ENCODE data around the gene RHOG. TPM values are rescaled to one million over a fixed set of nuclear protein-coding genes. Genes with fewer than 3 reads are reported as not detected.

The RHOG gene
- total RNA-seq, 1 experiment from 2014 or later = 26.4 TPM

DNA sequence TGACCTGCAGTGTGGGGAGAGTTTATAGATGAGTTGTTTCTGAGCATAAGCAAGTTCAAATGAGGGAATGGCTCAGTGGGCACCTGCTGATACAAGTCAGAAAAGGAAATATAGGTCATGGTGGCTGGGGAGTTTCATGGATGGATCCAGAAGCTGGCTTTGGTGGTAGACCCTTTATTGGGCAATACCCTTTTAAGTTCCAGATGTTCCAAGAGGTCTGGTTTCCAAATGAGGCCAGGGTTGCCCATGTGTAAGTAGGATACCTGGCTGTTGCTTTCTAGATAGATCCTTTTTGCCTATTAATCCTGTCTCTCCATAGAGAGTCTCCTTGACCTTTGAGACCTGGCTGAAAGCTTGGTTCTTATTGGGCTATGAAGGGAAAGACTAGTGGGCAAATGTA is 16.9 kb upstream of the RHOG start:
- Histone ChIP-seq H3K9ac (ENCODE audit: extremely low read depth, insufficient read length, low read length) (no peak overlapping the region), H3T11ph (ENCODE audit: low read length) (no peak overlapping the region), H4K8ac (replicated peaks; ENCODE audit: insufficient read length, low read depth, low read length) (no peak overlapping the region), H2AFZ (ENCODE audit: low read length) (no peak overlapping the region), H4K91ac (ENCODE audit: insufficient read length, low read depth, low read length) (no peak overlapping the region), H3K9me3 (ENCODE audit: control insufficient read depth, low read depth, low read length) (no peaks in the 10 kb centered on the region), H2BK5ac (ENCODE audit: insufficient read length, low read length) (no peak overlapping the region), H3K27me3 (ENCODE audit: insufficient read depth, low read length) (no peaks in the 10 kb centered on the region; the same call in 1 of the 2 replicates), H3K18ac (ENCODE audit: insufficient read length, low read depth, low read length) (no peak overlapping the region), H3K23ac (ENCODE audit: insufficient read length, low read depth, low read length) (no peak overlapping the region), H4K5ac (ENCODE audit: insufficient read length, low read depth, low read length) (no peak overlapping the region), H2AK5ac (ENCODE audit: insufficient read length, low read length) (no peak overlapping the region), H2BK20ac (ENCODE audit: low read depth, low read length, poor library complexity, severe bottlenecking) (no peak overlapping the region), H4K20me1 (ENCODE audit: control insufficient read depth, insufficient read depth, insufficient read length) (no peaks in the 10 kb centered on the region), H3K23me2 (ENCODE audit: insufficient read length, low read depth, low read length, poor library complexity, severe bottlenecking) (peaks cover 12% of the 10 kb centered on the region), H3K79me1 (ENCODE audit: insufficient read depth, low read depth, low read length, poor library complexity, severe bottlenecking) (no peaks in the 10 kb centered on the region), H3K79me2 (ENCODE audit: insufficient read depth, low read length) (no peaks in the 10 kb centered on the region), H3K14ac (ENCODE audit: insufficient read depth, low read length) (no peak overlapping the region), H3K4me1 (ENCODE audit: insufficient read depth, low read length) (peaks cover 9% of the 10 kb centered on the region), H3K56ac (ENCODE audit: insufficient read length, low read depth, low read length) (no peak overlapping the region), H3K4me2 (ENCODE audit: insufficient read depth, insufficient read length, low read length) (no peak overlapping the region), H2BK12ac (ENCODE audit: insufficient read length, low read depth, low read length) (no peak overlapping the region), H3K4ac (ENCODE audit: low read depth, low read length) (no peak overlapping the region), H2BK120ac (ENCODE audit: low read depth, low read length, poor library complexity, severe bottlenecking) (no peak overlapping the region), H3K27ac (ENCODE audit: insufficient read length, low read depth, low read length) (no peak overlapping the region), H2BK15ac (ENCODE audit: low read depth, low read length) (no peak overlapping the region)
- H3K27me3 Mint-ChIP-seq (ENCODE audit: low read depth) = peaks cover 28% of the 10 kb centered on the region
- no peaks in the 10 kb centered on the region for H3K9me3 Mint-ChIP-seq
- H3K4me3 Mint-ChIP-seq = no peak overlapping the region; a peak in 1 of 5 replicates
- peaks cover 0 to 4% (median 0%) of the 10 kb centered on the region in 3 experiments; a peak in 1 of 7 replicates for H3K36me3 Mint-ChIP-seq (ENCODE audit: insufficient read depth in 1 of 3, low read depth in 3 of 3)
- H3K4me1 Mint-ChIP-seq = peaks cover 55 to 66% of the 10 kb centered on the region in 2 experiments
- DNase-seq = no peak
- H3K27ac Mint-ChIP-seq = no peak overlapping the region
- TF ChIP-seq, protein P1, sequence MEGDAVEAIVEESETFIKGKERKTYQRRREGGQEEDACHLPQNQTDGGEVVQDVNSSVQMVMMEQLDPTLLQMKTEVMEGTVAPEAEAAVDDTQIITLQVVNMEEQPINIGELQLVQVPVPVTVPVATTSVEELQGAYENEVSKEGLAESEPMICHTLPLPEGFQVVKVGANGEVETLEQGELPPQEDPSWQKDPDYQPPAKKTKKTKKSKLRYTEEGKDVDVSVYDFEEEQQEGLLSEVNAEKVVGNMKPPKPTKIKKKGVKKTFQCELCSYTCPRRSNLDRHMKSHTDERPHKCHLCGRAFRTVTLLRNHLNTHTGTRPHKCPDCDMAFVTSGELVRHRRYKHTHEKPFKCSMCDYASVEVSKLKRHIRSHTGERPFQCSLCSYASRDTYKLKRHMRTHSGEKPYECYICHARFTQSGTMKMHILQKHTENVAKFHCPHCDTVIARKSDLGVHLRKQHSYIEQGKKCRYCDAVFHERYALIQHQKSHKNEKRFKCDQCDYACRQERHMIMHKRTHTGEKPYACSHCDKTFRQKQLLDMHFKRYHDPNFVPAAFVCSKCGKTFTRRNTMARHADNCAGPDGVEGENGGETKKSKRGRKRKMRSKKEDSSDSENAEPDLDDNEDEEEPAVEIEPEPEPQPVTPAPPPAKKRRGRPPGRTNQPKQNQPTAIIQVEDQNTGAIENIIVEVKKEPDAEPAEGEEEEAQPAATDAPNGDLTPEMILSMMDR (conservative IDR thresholded peaks at IDR 0.05) = no peak

Data from H9 (cell line).